ENCODE data around the gene STARD3.

GRCh38 chr17:39653662-39654331, 16.9 kb downstream of the STARD3 start:
- TF ChIP-seq POLR2AphosphoS5 (IDR thresholded peaks at IDR 0.05; ENCODE audit: low read depth, low read length) (no peak), CTCF (IDR thresholded peaks at IDR 0.05) (peak; percentile 86), SIN3A (IDR thresholded peaks at IDR 0.05; ENCODE audit: borderline replicate concordance, insufficient read depth, low read depth, low read length) (no peak)
